ENCODE measurements around the gene TAX1BP3.

The TAX1BP3 gene

GRCh38 chr17:3632287-3632686 is 36.1 kb downstream of the TAX1BP3 start:
- CTCF ChIA-PET, result no interaction called here
- DNase-seq (ENCODE audit: low read depth, low spot score), result no peak
- H3K4me3 ChIP-seq (ENCODE audit: low read depth, low read length), result no peak overlapping the region
- POLR2A ChIA-PET, result no interaction called here
- TF ChIP-seq CTCF (IDR thresholded peaks at IDR 0.05; ENCODE audit: insufficient read depth, low read length, missing control alignments), result no peak

- ChIA-PET POLR2A (no interaction called here), CTCF (no interaction called here)
- DNase-seq (ENCODE audit: low read depth, low spot score), result no peak
- TF ChIP-seq CTCF (IDR thresholded peaks at IDR 0.05; ENCODE audit: insufficient read depth, low read length, missing control alignments), result no peak
- no peak overlapping the region for H3K4me3 ChIP-seq (ENCODE audit: low read depth, low read length)
These were observed 37.6 kb downstream of the TAX1BP3 start for GRCh38 chr17:3630781-3631180.

- DNase-seq (ENCODE audit: low read depth, low spot score), result no peak
- no peak for TF ChIP-seq CTCF (IDR thresholded peaks at IDR 0.05; ENCODE audit: insufficient read depth, low read length, missing control alignments)
- CTCF ChIA-PET, result interaction anchor here (0.8 to 1.5 kb wide), 2 partner anchors 20 to 25 kb away, joined by 3 to 4 read pairs; no protein-coding TSS in a partner anchor
- no peak overlapping the region for H3K4me3 ChIP-seq (ENCODE audit: low read depth, low read length)
- POLR2A ChIA-PET, result no interaction called here
These were observed 40.6 kb downstream of the TAX1BP3 start for GRCh38 chr17:3627769-3628167.

- POLR2A ChIA-PET, result no interaction called here
- TF ChIP-seq CTCF (IDR thresholded peaks at IDR 0.05; ENCODE audit: insufficient read depth, low read length, missing control alignments), result no peak
- no peak overlapping the region for H3K4me3 ChIP-seq (ENCODE audit: low read depth, low read length)
- no peak for DNase-seq (ENCODE audit: low read depth, low spot score)
- CTCF ChIA-PET, result interaction anchor here (0.8 to 1.8 kb wide), 3 partner anchors 9 to 24 kb away, joined by 3 to 4 read pairs (median 4); no protein-coding TSS in a partner anchor
These were observed 41.3 kb downstream of the TAX1BP3 start for GRCh38 chr17:3626831-3627768.

GRCh38 chr17:3622977-3623594 is 45.3 kb downstream of the TAX1BP3 start:
- CTCF ChIA-PET, result interaction anchor here (1.0 kb wide), 1 partner anchor 24 kb away, joined by 3 read pairs; no protein-coding TSS in a partner anchor
- POLR2A ChIA-PET, result no interaction called here
- H3K4me3 ChIP-seq (ENCODE audit: low read depth, low read length), result no peak overlapping the region
- no peak for DNase-seq (ENCODE audit: low read depth, low spot score)
- no peak for TF ChIP-seq CTCF (IDR thresholded peaks at IDR 0.05; ENCODE audit: insufficient read depth, low read length, missing control alignments)

GRCh38 chr17:3621146-3621720 is 47.1 kb downstream of the TAX1BP3 start:
- TF ChIP-seq CTCF (IDR thresholded peaks at IDR 0.05; ENCODE audit: insufficient read depth, low read length, missing control alignments), result no peak
- no peak overlapping the region for H3K4me3 ChIP-seq (ENCODE audit: low read depth, low read length)
- CTCF ChIA-PET, result no interaction called here
- DNase-seq (ENCODE audit: low read depth, low spot score), result no peak
- POLR2A ChIA-PET, result no interaction called here

Measured in AG04449 (cell line).